Measurements from ENCODE around the gene CDK17. TPM values are rescaled to one million over a fixed set of nuclear protein-coding genes. Genes with fewer than 3 reads are reported as not detected.

Gene CDK17
- total and polyA plus RNA-seq, 12 donors = 8.5 to 32.4 (median 21.0) TPM

- Histone ChIP-seq H3K27ac (peak overlapping the region; percentile 61 to 93 (median 84)), H3K4me1 (peaks cover 0 to 35% (median 16%) of the 10 kb centered on the region in 9 donors), H3K36me3 (no peaks in the 10 kb centered on the region), H3K4me3 (peak overlapping the region in 1 of 10 donors; percentile 12), H3K9me3 (no peaks in the 10 kb centered on the region), H3K27me3 (no peaks in the 10 kb centered on the region)
- TF ChIP-seq CTCF (IDR thresholded peaks at IDR 0.05) = no peak
- ATAC-seq = peak; percentile 91 to 97 (median 96)
- peak in 1 of 2 donors; percentile 69 for DNase-seq
- intact Hi-C loops (cut with DNase I) = loop anchor here in 2 of 10 donors (2.0 to 5.0 kb wide), 3 partner anchors 19 to 44 kb away; partner anchors contain the start of genes CDK17 (in 1 of the 2) and CFAP54 (in 1 of the 2)
- 42 to 51% methylated on average over 6 of the region's 6 CpGs for WGBS, 2 donors
These were observed 45.7 kb upstream of the CDK17 start for GRCh38 chr12:96445691-96446583.

GRCh38 chr12:96444399-96444798, 44.2 kb upstream of the CDK17 start:
- DNase-seq (no peak), ATAC-seq (no peak)
- no peaks in the 10 kb centered on the region for H3K9me3 ChIP-seq
- WGBS, 2 donors = 96% methylated on average over 10 of the region's 10 CpGs
- peak overlapping the region in 8 of 10 donors; percentile 63 to 93 (median 87) for H3K27ac ChIP-seq
- intact Hi-C loops (cut with DNase I) = loop anchor here in 1 of 10 donors (2.0 kb wide), 1 partner anchor 18 kb away; no protein-coding TSS in a partner anchor
- no peak for TF ChIP-seq CTCF (IDR thresholded peaks at IDR 0.05)
- peaks cover 0 to 35% (median 16%) of the 10 kb centered on the region in 9 donors for H3K4me1 ChIP-seq
- H3K36me3 ChIP-seq = no peaks in the 10 kb centered on the region
- no peaks in the 10 kb centered on the region for H3K27me3 ChIP-seq
- no peak overlapping the region for H3K4me3 ChIP-seq

- Histone ChIP-seq H3K9me3 (no peaks in the 10 kb centered on the region), H3K4me3 (no peak overlapping the region), H3K4me1 (peaks cover 0 to 35% (median 16%) of the 10 kb centered on the region in 9 donors), H3K27me3 (no peaks in the 10 kb centered on the region), H3K27ac (no peak overlapping the region), H3K36me3 (no peaks in the 10 kb centered on the region)
- WGBS, 2 donors = 90 to 93% methylated on average over 3 of the region's 3 CpGs
- no peak for TF ChIP-seq CTCF (IDR thresholded peaks at IDR 0.05)
- DNase-seq (no peak), ATAC-seq (no peak)
- intact Hi-C loops (cut with DNase I) = no loop called here
These were observed 42.7 kb upstream of the CDK17 start for GRCh38 chr12:96442906-96443305.

GRCh38 chr12:96441816-96442215, 41.6 kb upstream of the CDK17 start:
- Histone ChIP-seq H3K9me3 (no peaks in the 10 kb centered on the region), H3K27ac (no peak overlapping the region), H3K27me3 (no peaks in the 10 kb centered on the region), H3K4me1 (peaks cover 0 to 24% (median 12%) of the 10 kb centered on the region in 9 donors), H3K4me3 (no peak overlapping the region), H3K36me3 (no peaks in the 10 kb centered on the region)
- WGBS, 2 donors = 47 to 71% methylated on average over 3 of the region's 3 CpGs
- TF ChIP-seq CTCF (IDR thresholded peaks at IDR 0.05) = no peak
- ATAC-seq (no peak), DNase-seq (no peak)
- intact Hi-C loops (cut with DNase I) = no loop called here

All from heart right ventricle (tissue), 16 donors.